CD4-positive, alpha-beta memory T cell (primary cell): ENCODE measurements around the gene CROCC. TPM values are rescaled to one million over a fixed set of nuclear protein-coding genes. Genes with fewer than 3 reads are reported as not detected.

Experiments
- CTCF ChIA-PET: fragments of 350-600 bp; sonication (Branson Sonifier 250); formaldehyde crosslinking; loops from one replicate; lab custom pipeline; 2021; ENCODE audit warnings: inconsistent platforms; ENCODE audit not compliant: partially characterized antibody; lab: Charles Lee
- POLR2A ChIA-PET: fragments of 350-600 bp; sonication (Branson Sonifier 250); formaldehyde crosslinking; loops from one replicate; lab custom pipeline; 2021; ENCODE audit not compliant: partially characterized antibody; lab: Charles Lee
- DNase-seq, 5 donors: peaks; one replicate each; pipeline versions ENCODE4 v3.0.0 to v3.0.0-alpha.2; 2020 to 2022; ENCODE audit warnings: mixed read lengths in 1 of 5
- H3K27ac ChIP-seq: one replicate; pipeline ENCODE4 v1.7.0; 2013; ENCODE audit warnings: low read depth, low read length
- H3K27me3 ChIP-seq: 2 replicates; pipeline ENCODE4 v1.7.0; 2013; ENCODE audit warnings: mild to moderate bottlenecking, low read length, moderate library complexity; ENCODE audit not compliant: insufficient read depth
- H3K36me3 ChIP-seq: 2 replicates; pipeline ENCODE4 v1.7.0; 2013; ENCODE audit warnings: mild to moderate bottlenecking, low read length, moderate library complexity; ENCODE audit not compliant: insufficient read depth
- H3K4me1 ChIP-seq: 2 replicates; pipeline ENCODE4 v1.7.0; 2013; ENCODE audit warnings: mild to moderate bottlenecking, low read length, moderate library complexity; ENCODE audit not compliant: insufficient read depth
- H3K4me3 ChIP-seq, 2 donors: one replicate each; pipeline ENCODE4 v1.7.0; 2013; ENCODE audit warnings: low read length in 2 of 2, mild to moderate bottlenecking in 1 of 2
- H3K9me3 ChIP-seq, 2 donors: one replicate each; pipeline ENCODE4 v1.7.0; 2013; ENCODE audit warnings: low read length in 2 of 2, control low read depth in 1 of 2; ENCODE audit not compliant: control insufficient read depth in 1 of 2
- H3K27ac Mint-ChIP-seq, 7 donors: one replicate each; pipeline ENCODE4 v1.8.0; 2020 to 2021; ENCODE audit warnings: mixed read lengths in 7 of 7, mild to moderate bottlenecking in 6 of 7, inconsistent platforms in 3 of 7, moderate library complexity in 3 of 7
- H3K27me3 Mint-ChIP-seq, 2 donors: one replicate each; pipeline ENCODE4 v1.8.0; 2020 to 2021; ENCODE audit warnings: mixed read lengths in 2 of 2
- H3K36me3 Mint-ChIP-seq, 2 donors: one replicate each; pipeline ENCODE4 v1.8.0; 2020 to 2021; ENCODE audit warnings: mixed read lengths in 2 of 2, inconsistent platforms in 1 of 2, mild to moderate bottlenecking in 1 of 2
- H3K4me1 Mint-ChIP-seq, 4 donors: one replicate each; pipeline ENCODE4 v1.8.0; 2020 to 2021; ENCODE audit warnings: mixed read lengths in 4 of 4, mild to moderate bottlenecking in 1 of 4
- H3K4me3 Mint-ChIP-seq, 8 donors: one replicate each; pipeline ENCODE4 v1.8.0; 2020 to 2021; ENCODE audit warnings: mixed read lengths in 8 of 8, mild to moderate bottlenecking in 7 of 8, moderate library complexity in 6 of 8, inconsistent platforms in 3 of 8
- H3K9me3 Mint-ChIP-seq, 8 donors: one replicate each; pipeline ENCODE4 v1.8.0; 2020 to 2021; ENCODE audit warnings: mixed read lengths in 8 of 8, mild to moderate bottlenecking in 5 of 8, inconsistent platforms in 3 of 8, moderate library complexity in 1 of 8
- intact Hi-C: fragments of 100-400 bp; cut with micrococcal nuclease; formaldehyde crosslinking; loops from one replicate; pipeline ENCODE4 v1.15.1; 2023
- polyA plus RNA-seq, 2 donors: library from polyadenylated mRNA; unstranded; fragments of 300-500 nt; fragmentation: Illumina TruSeq; gene quantifications; one replicate each; pipeline ENCODE4 v1.2.3, GENCODE V29; 2021
- total RNA-seq, 2 experiments: library from RNA; stranded (reverse); gene quantifications; one replicate each; pipeline ENCODE4 v1.2.3, GENCODE V29; 2021

Gene CROCC
- total and polyA plus RNA-seq, 4 experiments from 2014 or later: 0.77 to 91.7 (median 46.7) TPM

- DNase-seq: no peak
- Mint-ChIP-seq H3K36me3 (peaks cover 32 to 54% of the 10 kb centered on the region in 2 donors), H3K4me1 (no peaks in the 10 kb centered on the region), H3K4me3 (no peak overlapping the region), H3K27ac (peak overlapping the region in 3 of 7 donors; percentile 30 to 72 (median 68)), H3K27me3 (no peaks in the 10 kb centered on the region), H3K9me3 (no peaks in the 10 kb centered on the region)
- ChIA-PET POLR2A (interaction anchor here (0.5 to 0.8 kb wide), 2 partner anchors 115 to 476 kb away, joined by 3 read pairs; no protein-coding TSS in a partner anchor), CTCF (interaction anchor here (1.8 kb wide), 1 partner anchor 58 kb away, joined by 6 read pairs; no protein-coding TSS in a partner anchor)
- H3K4me3 ChIP-seq: no peak overlapping the region
- no peaks in the 10 kb centered on the region for H3K9me3 ChIP-seq
- H3K36me3 ChIP-seq: peaks cover 50% of the 10 kb centered on the region
- no peak overlapping the region for H3K27ac ChIP-seq
- H3K4me1 ChIP-seq: no peaks in the 10 kb centered on the region
- intact Hi-C loops: no loop called here
- no peaks in the 10 kb centered on the region for H3K27me3 ChIP-seq
These were observed 97.1 kb downstream of the CROCC start for GRCh38 chr1:17018849-17019248.

DNA sequence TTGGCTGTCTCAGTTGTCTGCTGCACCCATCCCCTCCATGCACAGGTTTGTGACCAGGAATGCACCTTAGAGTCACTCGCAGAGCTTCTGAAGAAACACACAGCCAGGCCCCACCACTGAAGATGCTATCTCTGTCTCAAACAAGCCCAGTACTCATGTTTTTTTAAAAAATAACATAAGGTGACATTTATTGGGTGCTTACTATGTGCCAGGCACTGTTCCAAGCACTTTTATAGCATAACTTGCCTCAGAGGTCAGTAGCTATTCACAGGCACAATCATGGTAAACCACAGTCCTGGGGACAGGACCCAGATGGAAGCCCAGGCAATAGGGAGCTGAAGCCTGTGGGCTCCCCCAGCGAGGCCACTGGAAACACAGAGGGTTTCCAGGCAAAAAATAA lies 98.8 kb downstream of the CROCC start:
- no peaks in the 10 kb centered on the region for H3K27me3 ChIP-seq
- Mint-ChIP-seq H3K27me3 (no peaks in the 10 kb centered on the region), H3K36me3 (peaks cover 37 to 67% of the 10 kb centered on the region in 2 donors), H3K4me3 (no peak overlapping the region), H3K9me3 (no peaks in the 10 kb centered on the region), H3K4me1 (no peaks in the 10 kb centered on the region), H3K27ac (peak overlapping the region in 5 of 7 donors; percentile 8 to 75 (median 46))
- intact Hi-C loops: no loop called here
- no peak overlapping the region for H3K27ac ChIP-seq
- no peaks in the 10 kb centered on the region for H3K9me3 ChIP-seq
- peaks cover 64% of the 10 kb centered on the region for H3K36me3 ChIP-seq
- H3K4me3 ChIP-seq: no peak overlapping the region
- no peaks in the 10 kb centered on the region for H3K4me1 ChIP-seq
- POLR2A ChIA-PET: no interaction called here
- CTCF ChIA-PET: interaction anchor here (1.7 kb wide), 1 partner anchor 60 kb away, joined by 5 read pairs; no protein-coding TSS in a partner anchor
- DNase-seq: no peak

DNA sequence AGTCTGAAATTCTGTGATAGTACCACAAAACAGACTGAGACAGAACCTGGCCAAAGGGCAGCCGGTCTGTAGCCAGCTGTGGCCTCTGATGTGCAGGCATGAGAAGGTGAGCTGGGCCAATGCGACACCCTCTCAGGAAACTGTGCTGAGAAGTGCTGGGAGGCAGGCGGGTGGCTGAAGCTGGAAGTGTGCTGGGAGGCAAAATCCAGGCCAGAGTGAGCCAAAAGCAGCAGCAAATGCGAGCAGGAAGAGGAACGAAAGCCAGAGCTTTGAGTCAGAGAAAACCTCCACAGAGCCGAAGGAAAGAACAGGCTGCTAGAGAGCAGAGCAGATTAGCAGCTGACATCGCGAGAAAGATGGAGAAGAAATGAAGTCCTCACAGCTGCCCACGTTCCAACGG lies 100.2 kb downstream of the CROCC start:
- Mint-ChIP-seq H3K36me3 (peaks cover 38 to 75% of the 10 kb centered on the region in 2 donors), H3K9me3 (no peaks in the 10 kb centered on the region), H3K27me3 (no peaks in the 10 kb centered on the region), H3K4me3 (no peak overlapping the region), H3K4me1 (no peaks in the 10 kb centered on the region), H3K27ac (peak overlapping the region in 2 of 7 donors; percentile 8 to 62)
- H3K27ac ChIP-seq: no peak overlapping the region
- peaks cover 69% of the 10 kb centered on the region for H3K36me3 ChIP-seq
- no peak overlapping the region for H3K4me3 ChIP-seq
- no peaks in the 10 kb centered on the region for H3K4me1 ChIP-seq
- no peak for DNase-seq
- no peaks in the 10 kb centered on the region for H3K27me3 ChIP-seq
- intact Hi-C loops: no loop called here
- CTCF ChIA-PET: interaction anchor here (0.8 kb wide), 1 partner anchor 11 kb away, joined by 3 read pairs; no protein-coding TSS in a partner anchor
- POLR2A ChIA-PET: interaction anchor here (1.5 kb wide), 1 partner anchor 28 kb away, joined by 4 read pairs; no protein-coding TSS in a partner anchor
- H3K9me3 ChIP-seq: no peaks in the 10 kb centered on the region

Other genes starting within 250 kb of the CROCC start
- gene RNU1-4, start 181.4 kb upstream of the CROCC start, total RNA-seq: 1,000 to 10,000 TPM; 3,010 to 3,866 TPM
- not detected for gene RNU1-4, start 181.4 kb upstream of the CROCC start, polyA plus RNA-seq
- 1,000 to 10,000 TPM; 3,010 to 3,866 TPM for gene RNU1-2, start 26.0 kb upstream of the CROCC start, total RNA-seq
- gene RNU1-2, start 26.0 kb upstream of the CROCC start, polyA plus RNA-seq: not detected
- not detected for gene MFAP2, start 58.7 kb downstream of the CROCC start, total RNA-seq
- gene MFAP2, start 58.7 kb downstream of the CROCC start, polyA plus RNA-seq: not detected
- 10 to 100 TPM; 54.6 to 56.5 TPM for gene ATP13A2, start 90.0 kb downstream of the CROCC start, total RNA-seq
- 10 to 100 TPM; 24.6 to 60.4 TPM for gene ATP13A2, start 90.0 kb downstream of the CROCC start, polyA plus RNA-seq
- gene SDHB, start 132.1 kb downstream of the CROCC start, total RNA-seq: 10 to 100 TPM; 57.0 to 66.4 TPM
- gene SDHB, start 132.1 kb downstream of the CROCC start, polyA plus RNA-seq: 100 to 1,000 TPM; 152 to 219 TPM
- under 1 TPM in 1 of 2 experiments, not detected in 1; 0.14 TPM for gene PADI2, start 197.5 kb downstream of the CROCC start, total RNA-seq
- not detected for gene PADI2, start 197.5 kb downstream of the CROCC start, polyA plus RNA-seq